ENCODE measurements around the gene POMT2.

Gene POMT2

GRCh38 chr14:77270361-77271112 is 50.1 kb downstream of the POMT2 start:
- Histone ChIP-seq H3K27ac (ENCODE audit: low read depth, low read length, poor library complexity, severe bottlenecking) (no peak overlapping the region), H4K20me1 (ENCODE audit: insufficient read depth, low read length) (no peaks in the 10 kb centered on the region), H3K4me1 (ENCODE audit: insufficient read depth, low read length, severe bottlenecking) (no peaks in the 10 kb centered on the region), H2AFZ (ENCODE audit: low read length) (no peak overlapping the region), H3K9me3 (ENCODE audit: low read length) (no peaks in the 10 kb centered on the region), H3F3A (ENCODE audit: insufficient read depth, low read length) (no peaks in the 10 kb centered on the region), H3K9ac (ENCODE audit: low read length) (no peak overlapping the region), H3K4me3 (ENCODE audit: low read depth, low read length, poor library complexity, severe bottlenecking) (no peak overlapping the region), H3K9me2 (ENCODE audit: low read depth, low read length) (no peaks in the 10 kb centered on the region), H3K4me2 (ENCODE audit: low read length) (no peak overlapping the region), H3K36me3 (ENCODE audit: insufficient read depth, low read length) (no peaks in the 10 kb centered on the region; the same call in 1 of the 2 replicates), H3K79me2 (ENCODE audit: insufficient read depth, low read length) (no peaks in the 10 kb centered on the region), H3K27me3 (ENCODE audit: insufficient read depth, low read length) (peaks cover 4% of the 10 kb centered on the region; the same call in 1 of the 2 replicates)
- TF ChIP-seq EZH2 (IDR thresholded peaks at IDR 0.05; ENCODE audit: borderline replicate concordance, low read length): no peak
- TF ChIP-seq, protein P1, sequence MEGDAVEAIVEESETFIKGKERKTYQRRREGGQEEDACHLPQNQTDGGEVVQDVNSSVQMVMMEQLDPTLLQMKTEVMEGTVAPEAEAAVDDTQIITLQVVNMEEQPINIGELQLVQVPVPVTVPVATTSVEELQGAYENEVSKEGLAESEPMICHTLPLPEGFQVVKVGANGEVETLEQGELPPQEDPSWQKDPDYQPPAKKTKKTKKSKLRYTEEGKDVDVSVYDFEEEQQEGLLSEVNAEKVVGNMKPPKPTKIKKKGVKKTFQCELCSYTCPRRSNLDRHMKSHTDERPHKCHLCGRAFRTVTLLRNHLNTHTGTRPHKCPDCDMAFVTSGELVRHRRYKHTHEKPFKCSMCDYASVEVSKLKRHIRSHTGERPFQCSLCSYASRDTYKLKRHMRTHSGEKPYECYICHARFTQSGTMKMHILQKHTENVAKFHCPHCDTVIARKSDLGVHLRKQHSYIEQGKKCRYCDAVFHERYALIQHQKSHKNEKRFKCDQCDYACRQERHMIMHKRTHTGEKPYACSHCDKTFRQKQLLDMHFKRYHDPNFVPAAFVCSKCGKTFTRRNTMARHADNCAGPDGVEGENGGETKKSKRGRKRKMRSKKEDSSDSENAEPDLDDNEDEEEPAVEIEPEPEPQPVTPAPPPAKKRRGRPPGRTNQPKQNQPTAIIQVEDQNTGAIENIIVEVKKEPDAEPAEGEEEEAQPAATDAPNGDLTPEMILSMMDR (IDR thresholded peaks at IDR 0.05; ENCODE audit: low read length): no peak

DNA sequence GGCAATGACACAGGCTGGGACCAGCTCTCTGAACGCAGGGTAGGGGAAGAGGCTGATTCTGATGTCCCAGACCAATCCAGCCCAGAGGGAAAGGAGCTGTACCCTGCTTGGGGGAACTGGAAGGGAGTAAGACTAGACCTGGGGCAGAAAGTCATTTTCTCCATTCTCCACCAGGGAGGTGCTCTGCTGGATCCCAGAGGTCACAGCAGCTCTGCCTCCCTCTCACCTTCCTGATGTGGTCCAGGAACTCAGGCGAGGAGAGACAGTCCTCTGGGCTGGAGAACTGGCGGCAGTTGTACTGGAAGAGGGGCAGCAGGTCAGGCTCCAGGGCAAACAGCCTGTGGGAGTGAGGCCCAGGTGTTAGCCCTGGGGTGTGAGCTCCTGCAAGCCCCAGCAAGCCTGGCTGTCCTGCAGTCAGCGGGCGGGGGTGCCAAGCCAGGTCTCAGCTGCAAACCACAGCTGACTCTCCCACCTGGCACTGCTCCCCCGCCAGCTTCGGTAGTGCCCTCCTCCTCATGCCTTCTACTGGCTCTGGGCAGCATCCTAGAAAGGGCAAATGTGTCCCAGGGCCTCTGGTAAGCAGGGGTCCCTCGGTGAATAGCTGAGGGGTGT is 51.6 kb downstream of the POMT2 start:
- no peaks in the 10 kb centered on the region for H3F3A ChIP-seq (ENCODE audit: insufficient read depth, low read length)
- H3K9me3 ChIP-seq (ENCODE audit: low read length): no peaks in the 10 kb centered on the region
- H3K9ac ChIP-seq (ENCODE audit: low read length): no peak overlapping the region
- peaks cover 9% of the 10 kb centered on the region for H3K27me3 ChIP-seq (ENCODE audit: insufficient read depth, low read length)
- H3K4me1 ChIP-seq (ENCODE audit: insufficient read depth, low read length, severe bottlenecking): no peaks in the 10 kb centered on the region
- no peaks in the 10 kb centered on the region for H3K79me2 ChIP-seq (ENCODE audit: insufficient read depth, low read length)
- TF ChIP-seq, protein P1 (IDR thresholded peaks at IDR 0.05; ENCODE audit: low read length): no peak
- TF ChIP-seq EZH2 (IDR thresholded peaks at IDR 0.05; ENCODE audit: borderline replicate concordance, low read length): no peak
- no peak overlapping the region for H3K27ac ChIP-seq (ENCODE audit: low read depth, low read length, poor library complexity, severe bottlenecking)
- no peaks in the 10 kb centered on the region for H4K20me1 ChIP-seq (ENCODE audit: insufficient read depth, low read length)
- H2AFZ ChIP-seq (ENCODE audit: low read length): no peak overlapping the region
- H3K36me3 ChIP-seq (ENCODE audit: insufficient read depth, low read length): no peaks in the 10 kb centered on the region; the same call in 1 of the 2 replicates
- no peak overlapping the region for H3K4me3 ChIP-seq (ENCODE audit: low read depth, low read length, poor library complexity, severe bottlenecking)
- no peak overlapping the region for H3K4me2 ChIP-seq (ENCODE audit: low read length)
- H3K9me2 ChIP-seq (ENCODE audit: low read depth, low read length): no peaks in the 10 kb centered on the region

DNA sequence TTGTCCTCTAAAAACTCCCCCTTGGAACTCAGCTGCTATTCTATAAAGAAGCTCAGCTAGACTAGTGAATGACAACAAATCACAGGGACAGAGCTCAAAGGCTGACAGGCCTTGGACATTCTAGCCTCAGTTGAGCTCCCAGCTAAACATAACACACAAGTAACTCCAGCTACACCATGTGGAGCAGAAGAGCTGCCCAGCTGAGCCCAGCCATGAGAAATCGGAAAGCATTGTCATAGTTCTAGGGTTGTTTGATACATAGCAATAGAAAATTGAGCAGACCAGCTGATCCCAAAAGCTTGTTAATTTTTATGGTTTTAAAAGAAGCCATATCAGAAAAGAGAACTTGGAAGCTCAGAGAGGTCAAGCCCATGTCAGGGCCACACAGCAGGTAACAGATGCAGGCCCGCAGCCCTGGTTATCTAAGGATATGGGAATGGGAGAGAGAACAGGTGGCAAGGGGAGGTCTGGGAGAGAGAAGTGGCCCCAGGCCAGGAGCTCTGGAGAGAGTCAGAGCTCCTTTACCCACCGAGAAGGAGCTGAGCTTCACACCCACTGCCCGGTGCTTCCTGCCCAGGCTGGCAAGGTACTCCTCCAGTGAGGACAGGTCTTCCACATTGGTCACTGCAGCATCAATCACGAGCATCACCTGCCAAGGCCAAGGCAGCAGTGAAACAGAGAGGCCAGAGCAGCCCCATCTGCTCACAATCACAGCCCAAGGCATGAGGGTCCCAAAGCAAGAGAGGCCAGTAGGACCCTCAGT is 52.6 kb downstream of the POMT2 start:
- no peak overlapping the region for H3K27ac ChIP-seq (ENCODE audit: low read depth, low read length, poor library complexity, severe bottlenecking)
- no peaks in the 10 kb centered on the region for H3F3A ChIP-seq (ENCODE audit: insufficient read depth, low read length)
- no peak overlapping the region for H3K9ac ChIP-seq (ENCODE audit: low read length)
- H4K20me1 ChIP-seq (ENCODE audit: insufficient read depth, low read length): no peaks in the 10 kb centered on the region
- no peak overlapping the region for H2AFZ ChIP-seq (ENCODE audit: low read length)
- no peaks in the 10 kb centered on the region for H3K4me1 ChIP-seq (ENCODE audit: insufficient read depth, low read length, severe bottlenecking)
- TF ChIP-seq, protein P1 (IDR thresholded peaks at IDR 0.05; ENCODE audit: low read length): no peak
- no peak for TF ChIP-seq EZH2 (IDR thresholded peaks at IDR 0.05; ENCODE audit: borderline replicate concordance, low read length)
- H3K9me2 ChIP-seq (ENCODE audit: low read depth, low read length): no peaks in the 10 kb centered on the region
- H3K4me3 ChIP-seq (ENCODE audit: low read depth, low read length, poor library complexity, severe bottlenecking): no peak overlapping the region
- H3K79me2 ChIP-seq (ENCODE audit: insufficient read depth, low read length): no peaks in the 10 kb centered on the region
- peaks cover 9% of the 10 kb centered on the region for H3K27me3 ChIP-seq (ENCODE audit: insufficient read depth, low read length)
- H3K4me2 ChIP-seq (ENCODE audit: low read length): no peak overlapping the region
- H3K9me3 ChIP-seq (ENCODE audit: low read length): no peaks in the 10 kb centered on the region
- H3K36me3 ChIP-seq (ENCODE audit: insufficient read depth, low read length): no peaks in the 10 kb centered on the region; the same call in 1 of the 2 replicates
